GM19043 (cell line): ENCODE data around the gene NUAK1.
"Not testable (repeated sequence)": the region's sequence is repeated elsewhere in the genome, so short reads cannot be mapped to it uniquely, and the experiment has no call there.

Experiments
- ATAC-seq: cut with Tn5 transposase; IDR thresholded peaks from one replicate; pipeline ENCODE4 v1.9.1; 2021; ENCODE audit warnings: low read depth; ENCODE audit not compliant: unreplicated experiment

NUAK1 gene

DNA sequence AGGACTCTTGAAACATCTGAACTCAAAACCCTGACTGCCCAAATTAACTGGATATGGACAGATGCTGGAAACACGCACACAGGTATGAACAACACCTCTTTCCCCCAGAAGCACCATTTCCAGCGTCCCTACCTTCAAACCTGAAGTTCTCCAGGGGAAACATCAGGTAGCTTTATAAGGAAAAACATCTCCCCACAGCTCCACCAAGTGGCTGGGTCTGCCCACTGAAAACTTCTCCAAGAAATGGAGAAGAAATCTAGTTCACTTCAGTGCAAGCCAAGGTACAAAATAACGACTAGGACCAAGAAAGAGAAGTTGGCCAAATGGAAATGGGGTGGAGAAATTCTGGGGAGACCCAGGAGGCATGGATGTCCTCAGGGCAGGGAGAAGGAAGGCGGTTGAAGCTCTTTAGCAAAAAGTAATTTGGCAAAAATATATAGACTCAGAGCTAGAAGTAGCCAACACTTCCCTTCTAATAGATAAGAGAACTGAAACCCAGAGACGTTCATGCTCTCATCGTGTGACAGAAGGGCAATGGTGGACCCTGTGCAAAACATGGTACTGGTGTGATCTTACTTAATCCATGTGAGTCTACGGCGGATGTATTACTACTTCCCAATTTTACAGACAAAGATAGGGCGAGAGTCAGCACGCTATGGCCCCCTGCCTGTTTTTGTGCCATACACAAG, 10.5 kb upstream of the NUAK1 start:
- ATAC-seq: no peak

DNA sequence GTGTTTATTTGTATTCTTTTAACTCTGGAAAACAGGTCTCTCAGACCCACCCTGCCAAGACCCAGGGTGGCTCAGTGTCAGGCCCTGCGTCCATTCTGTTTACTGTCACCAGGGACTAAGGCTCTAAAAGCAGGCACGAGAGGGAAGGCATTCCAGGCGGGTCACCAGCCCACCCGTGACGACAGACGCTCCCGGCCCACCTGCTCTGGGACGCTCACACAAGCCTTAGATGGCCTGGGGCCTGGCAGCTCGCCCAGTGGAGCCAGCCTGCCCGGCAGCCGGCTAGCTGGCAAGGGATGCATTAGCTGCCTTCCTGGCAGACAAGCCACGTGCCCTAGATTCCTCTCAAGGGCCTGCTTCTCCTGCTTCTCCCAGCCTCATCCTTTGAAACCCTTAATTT, 9.2 kb upstream of the NUAK1 start:
- no peak for ATAC-seq

DNA sequence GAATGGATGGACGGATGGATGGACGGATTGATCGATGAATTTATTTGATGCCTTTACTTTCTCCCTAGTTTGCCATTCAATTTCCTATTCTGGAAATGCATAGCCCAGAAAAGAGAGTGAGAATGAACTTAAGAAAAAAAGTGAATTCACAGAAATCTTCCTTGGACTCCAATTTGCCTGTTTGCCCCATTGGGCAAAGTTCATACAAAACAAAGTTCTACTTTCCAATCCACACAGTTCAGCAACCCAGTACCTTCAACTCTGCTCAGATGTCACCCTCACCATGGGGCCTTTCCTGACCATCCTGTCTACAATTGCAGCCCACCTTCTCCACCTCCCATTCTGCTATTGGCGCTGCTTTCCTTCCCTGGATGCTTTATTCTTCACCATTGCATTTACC, 8.2 kb upstream of the NUAK1 start:
- ATAC-seq: no peak

DNA sequence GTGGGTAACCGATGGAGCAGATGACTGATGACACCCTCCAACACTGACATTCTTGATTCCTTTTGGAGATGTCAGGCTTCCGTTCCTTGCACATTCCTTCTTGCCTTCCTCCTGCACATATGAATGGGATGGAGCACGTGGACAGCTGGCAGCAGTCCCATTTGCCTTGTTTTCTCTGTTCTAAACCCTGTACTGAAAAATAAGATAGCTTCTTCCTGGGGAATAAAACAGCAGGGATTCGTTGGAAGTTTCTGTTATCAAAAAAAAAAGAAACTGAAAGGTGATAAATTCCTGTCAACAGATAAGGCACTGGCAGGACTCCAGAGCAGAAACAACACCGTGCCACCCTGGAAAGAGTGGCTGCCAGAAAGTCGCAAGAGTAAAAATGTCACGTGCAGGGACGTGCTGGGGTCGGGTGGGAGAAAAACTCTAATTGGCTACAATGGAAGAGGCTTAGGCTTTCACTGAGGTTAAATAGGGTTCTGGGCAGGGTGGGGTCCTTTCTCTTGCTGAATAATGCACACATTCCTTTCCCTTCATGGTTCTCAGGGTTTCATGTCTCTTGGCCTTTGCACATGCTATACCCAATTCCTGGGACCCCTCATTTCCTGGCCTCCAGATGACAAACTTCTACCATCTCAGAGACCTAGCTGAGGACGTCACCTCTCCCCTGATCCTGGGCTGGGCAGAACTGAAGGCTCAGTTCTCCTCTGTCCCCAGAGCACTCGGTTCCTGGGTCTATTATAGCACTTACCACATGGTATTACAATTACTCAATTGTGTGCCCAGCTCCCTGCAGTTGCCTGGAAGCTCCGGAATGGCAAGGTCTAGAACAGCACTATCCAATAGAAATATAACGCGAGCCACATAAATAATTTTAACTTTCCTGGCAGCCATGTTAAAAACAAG, 7.0 kb upstream of the NUAK1 start:
- no peak for ATAC-seq

DNA sequence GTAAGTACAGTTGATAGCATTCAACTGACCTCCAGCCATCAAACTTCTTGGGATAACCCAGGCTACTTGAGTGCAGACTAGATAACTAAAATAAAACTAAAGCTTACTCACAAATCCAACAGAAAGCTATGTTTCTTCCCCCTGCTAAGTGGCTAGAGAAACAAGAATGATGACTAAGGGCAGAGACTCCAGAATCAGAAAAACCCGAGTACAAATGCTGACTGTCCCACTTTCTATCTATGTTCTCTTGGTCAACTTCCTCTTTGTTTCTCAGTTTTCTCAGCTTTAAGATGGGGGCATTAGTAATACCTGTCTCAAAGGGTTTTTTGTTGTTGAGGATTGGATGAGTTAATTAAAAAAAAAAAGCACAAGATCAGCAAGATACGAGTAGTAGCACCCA, 6.1 kb upstream of the NUAK1 start:
- ATAC-seq: no peak

DNA sequence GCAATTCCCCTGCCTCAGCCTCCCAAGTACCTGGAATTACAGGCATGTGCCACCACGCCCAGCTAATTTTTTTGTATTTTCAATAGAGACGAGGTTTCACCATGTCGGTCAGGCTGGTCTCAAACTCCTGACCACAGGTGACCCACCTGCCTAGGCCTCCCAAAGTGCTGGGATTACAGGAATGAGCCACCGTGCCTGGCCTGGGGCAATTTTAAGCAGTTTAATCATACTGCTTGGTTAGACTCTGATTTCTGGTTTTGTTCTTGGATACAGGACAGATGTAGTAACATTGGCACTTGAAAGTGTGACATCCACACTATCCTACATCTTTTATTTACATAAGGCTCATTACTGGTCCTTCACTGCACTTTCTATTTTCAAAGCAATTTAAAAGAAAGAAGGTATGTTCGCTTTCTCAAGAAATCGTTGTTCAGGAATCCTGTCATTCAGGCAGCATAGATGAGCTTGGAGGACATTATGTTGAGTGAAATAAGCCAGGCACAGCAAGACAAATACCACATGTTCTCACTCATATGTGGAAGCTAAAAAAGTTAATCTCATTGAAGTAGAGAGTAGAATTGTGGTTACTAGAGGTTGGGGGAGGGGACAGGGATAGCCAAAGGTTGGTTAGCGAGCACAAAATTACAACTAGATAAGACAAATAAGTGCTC, 4.0 kb upstream of the NUAK1 start:
- no peak for ATAC-seq

DNA sequence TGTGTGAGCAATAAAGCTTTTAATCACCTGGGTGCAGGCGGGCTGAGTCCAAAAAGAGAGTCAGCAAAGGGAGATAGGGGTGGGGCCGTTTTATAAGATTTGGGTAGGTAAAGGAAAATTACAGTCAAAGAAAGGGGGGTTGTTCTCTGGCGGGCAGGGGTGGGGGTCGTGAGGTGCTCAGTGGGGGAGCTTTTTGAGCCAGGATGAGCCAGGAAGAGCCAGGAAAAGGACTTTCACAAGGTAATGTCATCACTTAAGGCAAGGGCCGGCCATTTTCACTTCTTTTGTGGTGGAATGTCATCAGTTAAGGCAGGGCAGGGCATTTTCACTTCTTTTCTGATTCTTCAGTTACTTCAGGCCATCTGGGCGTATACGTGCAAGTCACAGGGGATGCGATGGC, 3.2 kb upstream of the NUAK1 start:
- not testable (repeated sequence) for ATAC-seq

DNA sequence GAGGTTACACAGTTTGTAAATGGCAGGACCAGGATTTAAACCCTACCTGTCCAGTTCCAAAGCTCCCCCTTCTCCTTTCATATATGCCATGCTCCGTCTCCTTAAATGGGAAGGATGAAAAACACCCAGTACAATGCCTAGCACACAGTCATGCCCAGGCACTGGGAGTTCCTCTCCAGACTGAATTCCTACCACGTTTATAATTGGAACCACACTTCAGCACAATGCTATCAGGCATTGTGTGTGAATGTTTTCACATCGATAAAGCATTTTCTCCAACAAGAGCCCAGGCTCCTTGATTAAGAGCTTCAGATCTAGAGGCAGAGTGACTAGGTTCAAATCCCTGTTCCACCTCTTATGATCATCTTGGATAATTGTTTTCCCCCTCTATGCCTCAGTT, 2.7 kb upstream of the NUAK1 start:
- ATAC-seq: no peak

DNA sequence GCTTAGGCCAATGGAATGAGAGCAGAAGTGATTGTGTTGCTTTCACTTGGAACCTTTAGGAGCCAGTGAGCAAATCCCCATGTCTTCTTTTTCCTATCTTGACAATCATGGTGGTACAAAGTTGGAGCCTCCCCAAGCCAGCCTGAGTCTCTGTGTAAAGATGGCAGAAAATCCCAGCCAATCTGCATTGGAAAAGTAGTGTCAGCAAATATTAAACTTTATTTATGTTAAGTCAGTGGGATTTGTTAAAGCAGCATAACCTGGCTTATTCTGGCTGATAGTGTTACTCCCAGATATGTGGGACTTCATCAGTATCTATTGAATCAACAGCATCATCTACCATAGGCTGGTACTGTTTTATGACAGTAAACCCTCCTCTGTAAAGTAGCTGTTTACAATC, 2.2 kb upstream of the NUAK1 start:
- ATAC-seq: no peak

DNA sequence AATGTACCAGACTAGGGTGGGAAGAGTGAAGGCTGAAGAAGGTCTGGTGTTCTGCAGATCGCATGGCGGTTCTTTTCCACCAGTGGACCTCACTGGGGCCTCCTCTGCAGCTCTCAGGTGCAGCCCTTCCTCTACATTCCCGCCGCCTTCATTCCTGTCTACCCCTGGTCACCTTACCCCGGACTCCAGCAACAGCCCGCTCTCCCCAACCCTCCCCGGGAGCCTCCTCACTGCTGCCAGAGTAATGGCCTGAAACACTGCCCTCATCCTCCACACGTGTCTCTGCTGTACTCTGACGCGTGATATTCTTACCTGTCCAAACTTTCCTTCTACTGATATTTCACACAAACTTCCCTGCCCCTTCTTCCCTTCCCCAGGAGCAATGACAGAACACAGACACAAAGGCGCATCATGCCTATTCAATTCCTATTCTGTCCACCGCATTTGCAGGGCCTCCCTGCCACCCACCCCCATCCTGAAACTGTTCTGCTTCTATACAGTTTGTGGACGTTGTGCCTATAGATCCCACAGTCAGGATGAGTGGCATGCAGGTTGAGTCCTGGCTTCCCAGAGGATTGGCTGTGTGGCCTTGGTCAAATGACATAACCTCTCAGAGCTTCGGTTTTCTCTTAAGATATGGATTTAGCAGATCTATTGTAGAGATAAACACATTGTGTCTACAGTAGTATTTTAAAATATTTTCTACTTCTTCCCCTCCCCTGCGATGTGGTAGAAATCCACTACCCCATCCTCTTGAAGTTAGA, 1.7 kb upstream of the NUAK1 start:
- ATAC-seq: no peak

DNA sequence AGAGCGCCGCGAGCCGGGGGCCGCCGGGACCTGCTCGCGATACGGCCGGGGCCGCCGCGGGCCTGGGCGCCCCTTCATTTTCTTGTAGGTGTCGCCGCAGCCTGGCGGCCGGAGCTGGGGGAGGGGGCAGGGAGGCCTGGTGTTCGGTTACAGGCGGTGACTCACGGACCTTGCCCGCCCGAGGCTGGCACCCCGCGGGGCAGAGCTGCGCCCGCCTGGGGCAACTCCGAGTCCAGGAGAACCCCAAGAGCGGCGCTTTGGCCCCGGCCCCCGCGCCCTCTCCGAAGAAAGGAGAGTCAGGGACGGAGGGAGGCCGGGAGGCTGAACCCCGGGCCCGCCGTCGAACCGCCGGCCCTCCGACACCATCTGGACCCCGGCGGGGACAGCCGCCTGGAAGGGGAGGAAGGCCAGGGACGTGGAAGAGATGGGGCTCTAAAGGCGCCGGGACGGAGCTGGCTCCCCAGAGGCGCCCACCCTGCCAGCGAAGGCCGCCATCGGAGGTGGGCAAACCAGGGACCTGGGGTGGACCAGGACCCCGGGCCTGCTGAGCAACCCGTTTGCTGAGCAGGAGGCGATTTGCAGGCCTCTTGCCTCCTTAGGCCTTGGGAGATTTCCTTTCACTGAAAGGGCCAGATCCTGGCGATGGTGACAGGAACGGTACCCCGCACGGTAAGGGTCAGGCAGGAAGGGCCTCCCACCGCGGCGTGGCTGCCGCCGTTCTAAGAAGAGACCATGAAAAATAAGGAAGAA, 843 bp upstream of the NUAK1 start:
- ATAC-seq: no peak

DNA sequence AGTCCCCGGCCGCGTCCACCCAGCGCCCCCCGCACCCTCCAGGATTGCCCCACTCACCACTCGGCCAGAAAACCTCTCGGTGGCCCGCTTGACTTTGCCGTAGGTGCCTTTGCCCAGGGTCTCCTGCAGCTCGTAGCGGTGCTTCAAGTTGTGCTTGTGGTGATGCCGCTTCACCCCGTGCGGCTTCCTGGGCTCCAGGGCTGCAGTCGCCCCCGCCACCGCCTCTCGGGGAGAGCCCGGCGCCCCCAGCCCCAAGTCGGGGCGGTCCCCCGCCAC, 459 bp downstream of the NUAK1 start:
- no peak for ATAC-seq

DNA sequence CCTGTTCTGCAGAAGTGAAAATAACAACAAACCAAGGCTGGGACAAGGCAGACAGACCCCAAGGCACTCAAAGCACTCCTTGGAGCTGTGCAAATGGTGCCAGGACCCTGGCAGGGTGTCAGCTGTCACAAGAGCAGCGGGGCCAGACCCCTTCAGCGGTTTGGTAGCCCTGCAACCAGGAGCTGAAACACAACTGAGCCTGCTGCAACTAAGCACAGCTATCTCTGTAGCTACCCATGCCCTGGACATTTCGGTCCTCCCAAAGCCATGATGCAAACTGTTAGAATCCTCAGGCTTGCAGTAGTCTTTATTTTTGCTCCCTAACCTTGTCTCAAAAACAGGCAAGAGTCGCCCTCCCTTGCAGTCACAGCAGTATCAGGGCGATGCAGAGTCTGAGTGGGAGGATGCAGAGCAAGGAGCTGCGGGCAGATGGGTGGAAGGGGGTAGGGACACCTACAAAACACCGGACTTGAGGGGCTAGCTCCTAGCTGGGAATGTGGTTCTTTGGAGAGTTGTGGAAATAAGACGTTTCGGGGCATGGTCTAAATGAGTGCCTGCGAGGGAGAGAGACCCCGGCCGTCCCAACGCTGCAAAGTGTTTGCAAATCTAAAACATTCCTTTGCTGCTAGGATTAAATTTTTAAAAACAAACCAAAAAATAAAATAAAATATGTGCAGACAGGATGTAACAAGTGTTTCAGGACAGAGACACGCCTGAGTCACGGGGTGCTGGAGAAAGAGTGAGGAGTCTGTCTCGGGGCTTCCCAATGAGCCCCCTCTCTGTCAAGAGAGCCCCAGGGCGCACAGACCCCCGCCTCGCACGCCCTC, 1.0 kb downstream of the NUAK1 start:
- no peak for ATAC-seq

DNA sequence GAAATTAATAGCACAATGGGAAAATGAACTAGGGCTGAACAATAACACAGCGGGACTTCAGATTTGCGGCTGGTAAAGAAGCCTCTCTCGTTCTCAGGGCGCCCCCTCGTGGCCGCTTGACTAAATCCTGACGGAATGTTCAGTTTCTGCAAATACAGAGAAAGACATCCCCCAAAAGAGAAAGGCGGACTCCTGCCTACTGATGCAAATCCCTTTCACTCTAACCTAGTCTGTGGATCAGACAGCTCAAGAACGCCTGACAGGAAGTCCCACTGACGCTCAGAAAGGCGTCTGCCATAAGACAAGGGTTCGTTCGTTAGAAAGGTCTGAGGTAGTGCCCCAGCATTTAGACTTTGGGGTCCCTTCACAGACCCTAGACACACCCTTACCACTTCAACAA, 2.5 kb downstream of the NUAK1 start:
- ATAC-seq: peak; percentile 57

DNA sequence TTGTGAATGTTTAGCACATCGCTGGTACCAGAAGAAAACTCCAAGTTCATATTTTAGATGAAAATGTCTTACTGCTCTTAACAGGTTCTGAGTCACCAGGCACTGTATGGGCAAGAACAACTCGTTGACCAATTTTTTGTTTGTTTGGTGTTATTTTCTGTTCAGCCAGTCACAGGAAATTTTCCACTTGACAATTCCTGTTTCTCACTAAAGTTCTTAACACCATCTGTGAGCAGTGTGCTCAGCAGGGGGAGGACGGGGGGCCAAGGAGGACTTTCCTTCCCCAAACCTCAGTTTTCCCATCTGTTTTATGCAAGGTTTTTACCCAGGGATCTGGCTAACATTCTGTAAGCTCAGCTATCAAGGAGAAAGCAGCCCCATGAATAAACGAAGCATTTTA, 3.0 kb downstream of the NUAK1 start:
- no peak for ATAC-seq

DNA sequence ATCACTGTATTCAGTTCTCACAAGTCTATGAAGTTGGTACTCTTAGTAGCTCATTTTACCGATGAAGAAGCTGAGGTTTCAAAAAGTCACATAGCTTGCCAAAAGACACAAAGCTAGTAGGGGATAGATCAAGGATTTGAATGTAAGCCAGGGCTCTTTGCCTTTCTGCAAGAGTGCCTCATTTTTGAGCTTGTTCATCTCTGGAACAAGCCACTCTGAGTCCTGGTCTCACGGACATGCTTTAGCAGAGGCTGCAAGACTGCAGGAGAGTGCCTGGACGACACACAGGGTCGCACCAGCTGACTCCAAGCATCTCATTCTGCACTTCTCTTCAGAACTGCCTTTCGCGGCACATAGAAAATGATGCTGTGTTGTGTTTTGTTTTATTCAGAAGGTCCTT, 3.7 kb downstream of the NUAK1 start:
- ATAC-seq: no peak

DNA sequence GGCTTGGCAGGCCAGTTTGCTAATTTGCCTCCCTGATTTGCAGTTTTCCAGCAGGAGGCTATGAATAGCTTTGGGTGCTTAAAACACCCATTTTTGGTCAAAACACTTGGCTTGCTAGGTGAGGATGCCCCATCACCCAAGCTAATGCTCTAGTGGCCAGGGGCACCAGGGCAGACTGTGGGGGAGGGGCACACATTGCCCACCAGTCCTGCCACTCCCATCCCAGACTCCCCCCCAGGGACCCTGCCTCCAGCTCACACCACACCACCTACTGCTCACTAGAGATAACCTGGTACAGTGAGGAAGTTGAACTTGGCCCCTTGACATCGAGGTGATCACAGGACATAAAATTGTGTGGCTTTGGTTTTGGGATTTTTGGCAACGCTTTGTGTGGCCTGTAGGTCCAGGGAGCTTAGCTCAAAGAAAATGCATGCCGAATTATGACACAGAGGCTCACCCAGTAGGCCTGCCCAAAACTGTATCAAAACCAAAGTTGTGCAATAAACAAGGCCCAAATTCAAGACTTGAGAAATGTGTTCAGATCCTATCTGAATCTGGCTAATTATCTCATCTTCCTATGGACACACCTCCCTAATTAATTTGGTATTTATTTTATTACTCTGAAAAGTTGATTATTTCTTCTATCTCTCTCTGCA, 4.3 kb downstream of the NUAK1 start:
- no peak for ATAC-seq

DNA sequence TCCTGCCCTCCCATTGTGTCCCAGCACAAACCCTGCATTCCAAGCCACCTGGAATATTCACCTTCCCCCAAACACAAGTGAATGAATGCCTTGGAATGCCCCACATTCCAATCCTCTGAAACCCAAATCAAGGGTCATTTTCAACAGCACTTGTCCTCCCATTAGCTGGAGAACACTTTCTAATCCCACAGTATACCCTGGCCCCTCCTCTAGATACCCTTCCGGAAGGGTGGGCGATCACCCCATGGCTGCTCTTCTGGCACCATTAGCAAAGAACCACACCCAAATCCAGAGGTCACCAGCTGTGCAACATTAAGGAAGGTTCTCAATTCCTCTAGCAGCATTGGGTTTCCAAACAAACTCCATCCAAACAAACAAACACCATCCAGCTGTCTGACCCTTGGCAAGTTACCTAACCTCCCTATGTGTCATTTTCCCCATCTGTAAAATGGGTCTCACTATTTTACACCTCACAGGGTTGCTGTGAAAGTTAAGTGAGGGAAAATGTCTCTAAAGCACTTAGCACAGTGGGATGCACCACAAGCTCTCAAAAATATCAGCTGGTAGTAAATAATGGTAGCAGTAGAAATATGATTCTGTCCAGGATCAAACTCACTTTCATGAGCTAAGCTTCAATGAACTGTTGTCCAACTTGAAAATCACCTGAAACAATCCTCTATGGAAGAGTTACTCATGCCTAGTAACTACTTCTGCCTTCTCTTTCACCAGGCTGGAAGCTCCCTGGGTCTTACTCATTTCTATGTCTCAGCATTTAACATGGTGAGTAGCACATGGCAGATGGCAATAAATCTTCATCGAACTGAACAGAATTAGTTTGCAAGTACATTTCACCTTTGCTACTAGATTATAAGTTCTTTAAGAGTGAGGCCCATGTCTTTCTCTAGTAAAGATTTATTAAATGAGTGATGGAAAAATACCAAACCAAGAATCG, 5.3 kb downstream of the NUAK1 start:
- ATAC-seq: no peak
